Stimulated activated naive CD8-positive, alpha-beta T cell treated with anti-CD3 and anti-CD28 coated beads, Interleukin-15, amount 100 ng/mL, for 72 hours (primary cell): ENCODE results near the gene DCTPP1.

Source experiments
- ATAC-seq: fragments of 150-1000 bp; cut with Tn5 transposase; 2 replicates; pipeline ENCODE4 v1.10.0; 2021; ENCODE audit warnings: mild to moderate bottlenecking, moderate library complexity
- DNase-seq, 2 donors: peaks; one replicate each; pipeline ENCODE4 v3.0.0; 2021 to 2022
- H3K27ac Mint-ChIP-seq, 2 donors: one replicate each; pipeline ENCODE4 v1.8.0; 2022; ENCODE audit warnings: mild to moderate bottlenecking in 2 of 2, mixed read lengths in 2 of 2, moderate library complexity in 2 of 2
- H3K27me3 Mint-ChIP-seq: one replicate; pipeline ENCODE4 v1.8.0; 2022; ENCODE audit warnings: mixed read lengths
- H3K4me1 Mint-ChIP-seq: one replicate; pipeline ENCODE4 v1.8.0; 2022; ENCODE audit warnings: mild to moderate bottlenecking, mixed read lengths
- H3K4me3 Mint-ChIP-seq, 2 donors: one replicate each; pipeline ENCODE4 v1.8.0; 2022; ENCODE audit warnings: mild to moderate bottlenecking in 2 of 2, mixed read lengths in 2 of 2, moderate library complexity in 1 of 2
- H3K9me3 Mint-ChIP-seq, 2 donors: one replicate each; pipeline ENCODE4 v1.8.0; 2022; ENCODE audit warnings: mixed read lengths in 2 of 2

DCTPP1 gene

GRCh38 chr16:30437511-30438046 lies 7.7 kb upstream of the DCTPP1 start:
- Mint-ChIP-seq H3K4me3 (no peak overlapping the region), H3K27me3 (no peaks in the 10 kb centered on the region), H3K4me1 (peaks cover 32% of the 10 kb centered on the region), H3K27ac (no peak overlapping the region), H3K9me3 (no peaks in the 10 kb centered on the region)
- DNase-seq = no peak
- no peak for ATAC-seq

- Mint-ChIP-seq H3K4me1 (peaks cover 26% of the 10 kb centered on the region), H3K27me3 (no peaks in the 10 kb centered on the region), H3K4me3 (peak overlapping the region; percentile 3 to 7), H3K27ac (peak overlapping the region; percentile 0), H3K9me3 (no peaks in the 10 kb centered on the region)
- ATAC-seq (peak; percentile 11), DNase-seq (peak; percentile 21 to 63)
Observed at GRCh38 chr16:30434852-30435251, 5.0 kb upstream of the DCTPP1 start.

DNA sequence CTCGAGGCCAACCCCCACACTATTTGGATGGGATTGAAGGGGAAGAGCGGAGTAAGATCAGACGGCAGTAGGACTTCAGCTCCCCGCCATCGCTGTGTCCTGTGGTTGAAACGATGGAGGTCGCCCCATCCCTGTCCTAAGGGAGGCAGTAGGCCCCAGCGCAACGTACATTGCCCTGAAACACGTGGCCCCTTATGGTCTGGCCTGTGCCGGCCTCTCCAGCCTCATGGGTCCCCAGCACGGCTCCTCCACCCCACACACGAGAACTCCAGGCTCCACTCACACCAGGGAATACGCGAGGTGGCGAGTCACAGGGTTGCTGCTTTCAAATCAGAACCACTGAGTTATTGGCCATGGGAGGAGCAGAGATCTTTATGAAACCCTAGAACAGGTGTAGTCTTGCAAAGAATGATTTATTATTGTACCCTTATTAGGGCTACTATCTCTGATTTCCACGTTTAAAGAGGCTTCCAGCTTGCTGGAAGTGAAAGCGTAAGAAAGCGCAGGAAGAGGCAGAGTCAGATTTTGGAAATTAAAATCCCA lies 669 bp upstream of the DCTPP1 start:
- no peaks in the 10 kb centered on the region for H3K27me3 Mint-ChIP-seq
- H3K4me1 Mint-ChIP-seq = peaks cover 26% of the 10 kb centered on the region
- no peak overlapping the region for H3K27ac Mint-ChIP-seq
- ATAC-seq (peak; percentile 34), DNase-seq (no peak)
- no peak overlapping the region for H3K4me3 Mint-ChIP-seq
- no peaks in the 10 kb centered on the region for H3K9me3 Mint-ChIP-seq

GRCh38 chr16:30429418-30429677 lies 482 bp downstream of the DCTPP1 start:
- no peak for ATAC-seq
- no peak for DNase-seq

DNA sequence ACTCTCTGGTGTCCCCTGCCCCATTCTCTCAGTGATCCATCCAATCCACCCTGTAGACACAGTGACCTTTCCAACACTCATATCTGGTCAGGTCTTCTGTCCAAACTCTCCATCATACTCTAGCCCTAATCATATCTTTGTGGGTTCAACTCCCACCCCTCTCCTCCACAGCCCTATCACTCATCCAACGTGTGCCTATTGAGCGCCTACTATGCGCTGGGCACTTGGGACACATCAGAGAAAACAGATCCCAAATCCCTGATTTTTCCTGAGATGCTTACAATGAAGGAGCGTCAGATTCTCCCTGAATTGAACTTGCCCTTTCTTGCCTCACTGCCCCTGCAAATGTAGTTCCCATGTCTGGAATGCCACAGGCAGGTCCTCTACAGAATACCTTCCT lies 1.8 kb downstream of the DCTPP1 start:
- peak overlapping the region; percentile 0 to 48 for H3K27ac Mint-ChIP-seq
- no peak overlapping the region for H3K4me3 Mint-ChIP-seq
- no peaks in the 10 kb centered on the region for H3K27me3 Mint-ChIP-seq
- DNase-seq (no peak), ATAC-seq (no peak)
- H3K4me1 Mint-ChIP-seq = peaks cover 11% of the 10 kb centered on the region
- H3K9me3 Mint-ChIP-seq = no peaks in the 10 kb centered on the region

More at GRCh38 chr16:30429418-30429677, 482 bp downstream of the DCTPP1 start:
- no peaks in the 10 kb centered on the region for H3K9me3 Mint-ChIP-seq
- H3K27me3 Mint-ChIP-seq = no peaks in the 10 kb centered on the region
- H3K27ac Mint-ChIP-seq = no peak overlapping the region
- no peak overlapping the region for H3K4me3 Mint-ChIP-seq
- peaks cover 18% of the 10 kb centered on the region for H3K4me1 Mint-ChIP-seq

- H3K4me3 Mint-ChIP-seq = no peak overlapping the region
- H3K9me3 Mint-ChIP-seq = no peaks in the 10 kb centered on the region
- H3K27ac Mint-ChIP-seq = peak overlapping the region in 1 of 2 donors; percentile 29
- H3K27me3 Mint-ChIP-seq = no peaks in the 10 kb centered on the region
- DNase-seq (no peak), ATAC-seq (no peak)
- peaks cover 29% of the 10 kb centered on the region for H3K4me1 Mint-ChIP-seq
Observed at GRCh38 chr16:30421010-30421409, 8.8 kb downstream of the DCTPP1 start.

DNA sequence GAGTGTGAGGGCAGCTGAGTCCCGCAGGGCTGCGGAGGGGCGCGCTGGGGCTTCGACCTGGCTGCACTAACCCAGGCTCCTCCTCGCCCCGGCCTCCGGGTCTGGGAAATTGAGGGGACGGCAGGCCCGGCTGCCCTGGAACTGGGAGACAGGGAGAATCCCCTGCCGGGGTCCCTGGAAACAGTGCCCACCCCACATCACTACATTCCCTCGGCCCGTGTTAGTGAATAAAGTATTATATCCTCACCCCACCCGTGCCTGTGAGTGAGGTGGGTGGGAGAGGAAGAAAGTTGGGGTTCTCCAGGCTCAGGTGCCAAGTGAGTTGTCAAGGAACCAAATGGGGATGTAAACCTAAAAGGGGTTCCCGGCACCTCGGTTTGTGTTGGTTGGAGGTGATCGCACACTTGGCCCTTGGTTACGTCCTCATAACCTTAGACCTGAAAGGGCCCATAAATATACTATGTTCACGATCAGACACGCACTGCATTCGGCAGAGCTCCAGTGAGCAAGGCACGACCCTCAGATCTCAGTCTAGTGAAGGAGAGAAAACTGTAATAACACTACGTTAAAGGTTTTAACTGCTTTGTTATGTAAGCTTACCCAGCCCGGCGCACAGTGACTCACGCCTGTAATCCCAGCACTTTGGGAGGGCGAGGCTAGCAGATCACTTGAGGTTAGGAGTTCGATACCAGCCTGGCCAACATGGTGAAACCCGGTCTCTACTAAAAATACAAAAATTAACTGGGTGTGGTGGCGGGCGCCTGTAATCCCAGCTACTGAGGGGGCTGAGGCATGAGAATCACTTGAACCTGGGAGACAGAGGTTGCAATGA lies 11.3 kb downstream of the DCTPP1 start:
- H3K4me3 Mint-ChIP-seq = peak overlapping the region; percentile 27 to 74

DNA sequence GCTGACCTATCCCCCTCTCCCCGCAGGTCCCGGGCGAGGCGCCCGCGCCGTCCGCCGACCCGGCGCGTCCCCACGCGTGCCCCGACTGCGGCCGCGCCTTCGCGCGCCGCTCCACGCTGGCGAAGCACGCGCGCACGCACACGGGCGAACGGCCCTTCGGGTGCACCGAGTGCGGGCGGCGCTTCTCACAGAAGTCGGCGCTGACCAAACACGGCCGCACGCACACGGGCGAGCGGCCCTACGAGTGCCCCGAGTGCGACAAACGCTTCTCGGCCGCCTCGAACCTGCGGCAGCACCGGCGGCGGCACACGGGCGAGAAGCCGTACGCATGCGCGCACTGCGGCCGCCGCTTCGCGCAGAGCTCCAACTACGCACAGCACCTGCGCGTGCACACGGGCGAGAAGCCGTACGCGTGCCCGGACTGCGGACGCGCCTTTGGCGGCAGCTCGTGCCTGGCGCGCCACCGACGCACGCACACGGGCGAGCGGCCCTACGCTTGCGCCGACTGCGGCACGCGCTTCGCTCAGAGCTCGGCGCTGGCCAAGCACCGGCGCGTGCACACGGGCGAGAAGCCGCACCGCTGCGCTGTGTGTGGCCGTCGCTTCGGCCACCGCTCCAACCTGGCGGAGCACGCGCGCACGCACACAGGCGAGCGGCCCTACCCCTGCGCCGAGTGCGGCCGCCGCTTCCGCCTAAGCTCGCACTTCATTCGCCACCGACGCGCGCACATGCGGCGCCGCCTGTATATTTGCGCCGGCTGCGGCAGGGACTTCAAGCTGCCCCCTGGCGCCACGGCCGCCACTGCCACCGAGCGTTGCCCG lies 12.1 kb downstream of the DCTPP1 start:
- Mint-ChIP-seq H3K9me3 (no peaks in the 10 kb centered on the region), H3K27ac (no peak overlapping the region), H3K4me3 (peak overlapping the region; percentile 56 to 74), H3K4me1 (peaks cover 41% of the 10 kb centered on the region), H3K27me3 (no peaks in the 10 kb centered on the region)
- DNase-seq (peak; percentile 87 to 92), ATAC-seq (peak; percentile 96)

More for the DNA sequence above, 11.3 kb downstream of the DCTPP1 start:
- Mint-ChIP-seq H3K9me3 (no peaks in the 10 kb centered on the region), H3K27ac (peak overlapping the region in 1 of 2 donors; percentile 26), H3K4me1 (peaks cover 38% of the 10 kb centered on the region), H3K27me3 (no peaks in the 10 kb centered on the region)
- ATAC-seq (no peak), DNase-seq (no peak)

DNA sequence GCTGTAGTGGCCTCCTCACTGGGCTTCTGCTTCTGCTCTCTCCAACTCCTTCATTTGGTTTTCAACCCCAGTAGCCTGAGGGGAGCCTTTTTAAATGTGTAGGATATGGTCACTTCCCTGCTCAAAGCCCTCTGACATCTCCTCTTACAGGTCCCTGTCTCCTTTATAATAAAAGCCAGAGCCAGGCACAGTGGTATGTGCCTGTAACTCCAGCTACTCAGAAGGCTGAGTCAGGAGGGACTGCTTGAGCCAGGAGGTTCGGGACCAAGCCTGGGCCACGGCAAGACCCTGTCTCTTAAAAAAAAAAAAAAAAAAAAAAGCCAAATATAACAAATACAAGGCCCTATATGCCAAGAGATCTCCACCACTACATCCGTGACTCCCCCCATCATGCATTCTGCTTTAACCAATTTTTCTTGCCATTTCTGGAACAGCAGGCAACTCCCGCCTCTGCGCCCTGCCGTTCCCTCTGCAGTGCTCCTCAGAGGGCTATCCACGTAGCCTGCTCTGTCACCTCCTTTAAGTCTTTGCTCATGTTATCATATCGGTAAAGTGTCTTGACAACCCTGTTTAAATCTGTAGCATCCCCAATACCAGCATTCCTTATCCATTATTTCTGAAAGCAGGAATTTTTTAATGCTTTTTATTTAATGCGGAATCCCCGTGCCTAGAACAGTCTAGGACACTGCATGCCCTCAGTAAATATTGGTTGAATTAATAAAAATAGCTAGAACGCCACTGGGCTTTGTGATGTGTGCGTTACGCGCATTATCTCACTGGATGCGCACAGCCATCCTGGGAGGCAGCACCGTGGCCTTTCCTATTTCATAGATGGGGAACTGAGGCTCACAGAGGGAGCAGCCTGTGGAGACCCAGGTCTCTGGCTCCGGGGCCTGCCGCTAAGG lies 13.0 kb downstream of the DCTPP1 start:
- H3K4me1 Mint-ChIP-seq = peaks cover 48% of the 10 kb centered on the region
- DNase-seq (no peak), ATAC-seq (no peak)
- no peaks in the 10 kb centered on the region for H3K27me3 Mint-ChIP-seq
- H3K9me3 Mint-ChIP-seq = no peaks in the 10 kb centered on the region
- no peak overlapping the region for H3K27ac Mint-ChIP-seq
- H3K4me3 Mint-ChIP-seq = peak overlapping the region; percentile 11 to 65

DNA sequence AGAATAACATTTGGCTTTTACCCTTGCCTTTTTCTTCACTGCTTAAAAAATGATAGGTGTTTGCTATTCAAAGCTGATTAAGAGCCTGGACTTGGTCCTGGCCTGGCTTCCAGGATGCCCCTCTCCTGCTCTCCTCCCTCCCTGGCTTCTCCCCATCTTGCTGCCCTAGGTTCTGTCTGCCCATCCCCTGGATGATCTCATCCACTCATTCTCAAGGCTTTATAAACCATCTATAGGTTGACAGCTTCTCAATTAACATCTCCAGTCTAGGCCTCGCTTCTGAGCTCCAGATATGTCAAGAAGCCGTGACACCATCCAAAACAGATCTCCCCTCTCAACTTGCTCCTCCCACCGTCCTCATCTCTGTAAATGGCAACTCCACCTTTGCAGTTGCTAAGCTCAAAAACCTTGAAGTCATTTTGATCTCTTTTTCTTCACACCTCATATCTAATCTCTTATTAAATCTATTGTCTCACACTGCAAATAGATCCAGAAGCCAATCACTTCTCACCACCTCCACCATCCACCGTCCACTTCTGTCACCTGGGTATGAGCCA lies 13.7 kb downstream of the DCTPP1 start:
- ATAC-seq (no peak), DNase-seq (no peak)
- H3K4me1 Mint-ChIP-seq = peaks cover 51% of the 10 kb centered on the region
- H3K4me3 Mint-ChIP-seq = no peak overlapping the region
- no peaks in the 10 kb centered on the region for H3K9me3 Mint-ChIP-seq
- H3K27ac Mint-ChIP-seq = no peak overlapping the region
- no peaks in the 10 kb centered on the region for H3K27me3 Mint-ChIP-seq

DNA sequence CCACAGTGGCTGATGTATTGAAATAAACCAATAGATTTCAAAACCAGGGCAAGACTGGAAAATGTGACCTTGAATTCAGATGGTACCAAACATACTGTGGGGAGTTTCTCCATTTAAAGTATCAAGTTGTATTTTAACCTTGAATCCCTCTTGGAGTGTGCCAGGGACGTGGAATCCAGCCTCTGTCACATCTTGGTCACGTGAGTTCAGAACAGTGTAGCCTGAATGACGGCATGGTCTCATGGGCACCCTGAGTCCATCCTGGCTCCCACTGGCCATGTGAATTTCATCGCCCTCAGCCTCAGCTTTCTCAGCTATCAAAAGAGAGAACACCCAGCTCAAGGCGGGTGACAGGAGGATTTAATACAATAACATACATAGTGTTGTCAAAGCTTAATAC lies 15.7 kb downstream of the DCTPP1 start:
- Mint-ChIP-seq H3K27ac (no peak overlapping the region), H3K9me3 (no peaks in the 10 kb centered on the region), H3K27me3 (no peaks in the 10 kb centered on the region), H3K4me3 (no peak overlapping the region), H3K4me1 (peaks cover 58% of the 10 kb centered on the region)
- no peak for ATAC-seq
- no peak for DNase-seq

GRCh38 chr16:30413112-30413806 lies 16.6 kb downstream of the DCTPP1 start:
- Mint-ChIP-seq H3K27ac (peak overlapping the region in 1 of 2 donors; percentile 65), H3K9me3 (no peaks in the 10 kb centered on the region), H3K27me3 (no peaks in the 10 kb centered on the region), H3K4me1 (peaks cover 58% of the 10 kb centered on the region), H3K4me3 (no peak overlapping the region)
- DNase-seq (no peak), ATAC-seq (no peak)

DNA sequence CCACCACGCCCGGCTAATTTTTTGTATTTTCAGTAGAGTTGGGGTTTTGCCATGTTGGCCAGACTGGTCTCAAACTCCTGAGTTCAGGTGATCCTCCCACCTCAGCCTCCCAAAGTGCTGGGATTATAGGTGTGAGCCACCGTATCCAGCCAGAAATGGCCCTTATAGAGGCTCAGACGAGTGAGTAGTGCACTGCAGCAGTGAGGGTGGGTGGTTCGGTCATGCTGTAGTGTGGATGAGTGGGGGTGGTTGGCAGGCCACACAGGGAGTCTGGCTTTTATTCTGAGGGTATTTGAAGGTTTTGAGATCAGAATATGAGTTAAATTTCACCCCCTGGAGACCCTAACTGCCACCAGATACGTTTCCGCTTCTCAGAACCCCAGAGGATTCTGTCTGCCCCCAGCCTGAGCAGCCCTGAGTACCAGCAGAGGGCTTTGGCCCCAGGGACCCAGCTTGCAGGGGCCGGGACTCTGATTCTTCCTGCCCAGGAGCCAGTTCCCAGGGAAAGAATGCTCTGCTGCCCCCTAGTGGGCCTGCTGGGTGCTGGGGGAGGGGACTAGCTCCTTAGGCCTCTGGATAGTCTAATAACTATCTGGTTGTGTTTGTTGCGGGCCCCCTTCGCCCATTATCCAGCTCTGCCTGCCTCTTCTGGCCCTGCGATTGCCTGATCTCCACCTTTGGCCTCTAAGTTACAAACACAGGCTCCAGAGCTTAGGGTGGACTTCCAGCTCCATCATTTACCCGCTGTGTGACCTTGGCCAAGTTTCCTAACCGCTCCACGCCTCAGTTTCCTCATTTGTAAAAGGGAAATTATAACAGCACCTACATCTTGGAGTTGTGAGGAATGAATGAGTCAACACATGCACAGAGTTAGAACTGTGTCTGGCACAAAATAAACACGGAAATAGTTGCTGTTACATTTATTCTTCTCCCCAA lies 20.4 kb downstream of the DCTPP1 start:
- Mint-ChIP-seq H3K9me3 (no peaks in the 10 kb centered on the region), H3K27me3 (no peaks in the 10 kb centered on the region), H3K4me3 (peak overlapping the region; percentile 62 to 93), H3K4me1 (peaks cover 37% of the 10 kb centered on the region), H3K27ac (peak overlapping the region in 1 of 2 donors; percentile 36)
- DNase-seq (peak; percentile 90 to 91), ATAC-seq (peak; percentile 67)
